Hematopoietic multipotent progenitor cell (in vitro differentiated cells): ENCODE data around the gene PAQR6. TPM values are rescaled to one million over a fixed set of nuclear protein-coding genes. Genes with fewer than 3 reads are reported as not detected.

Experiments
- DNase-seq, 3 donors: peaks; one replicate each; pipeline ENCODE4 v3.0.0-alpha.2; 2011 to 2015; ENCODE audit warnings: low read depth in 2 of 3, low spot score in 2 of 3
- total RNA-seq: library from RNA; depleted of rRNA; stranded (reverse); fragments of >200 nt; gene quantifications from one replicate; pipeline ENCODE4 v1.2.3, GENCODE V29; 2012

PAQR6 gene
- total RNA-seq, 1 donor: 2.2 TPM

- DNase-seq: no peak
These were observed 18.2 kb upstream of the PAQR6 start for GRCh38 chr1:156266051-156266450.

GRCh38 chr1:156263288-156263655, 15.4 kb upstream of the PAQR6 start:
- DNase-seq: no peak

GRCh38 chr1:156262461-156263287, 14.8 kb upstream of the PAQR6 start:
- DNase-seq: no peak

GRCh38 chr1:156260896-156261295, 13.0 kb upstream of the PAQR6 start:
- DNase-seq: no peak

- peak in 1 of 3 donors; percentile 47 for DNase-seq
These were observed 11.9 kb upstream of the PAQR6 start for GRCh38 chr1:156259805-156260204.

- no peak for DNase-seq
These were observed 11.0 kb upstream of the PAQR6 start for GRCh38 chr1:156258859-156259258.

- DNase-seq: no peak
These were observed 9.9 kb upstream of the PAQR6 start for GRCh38 chr1:156257711-156258110.

GRCh38 chr1:156253634-156254033, 5.8 kb upstream of the PAQR6 start:
- DNase-seq: no peak

- peak in 2 of 3 donors; percentile 39 to 75 for DNase-seq
These were observed 3.7 kb upstream of the PAQR6 start for GRCh38 chr1:156251527-156251926.

GRCh38 chr1:156249593-156249992, 1.7 kb upstream of the PAQR6 start:
- DNase-seq: no peak

- no peak for DNase-seq
These were observed 447 bp upstream of the PAQR6 start for GRCh38 chr1:156248323-156248683.

- no peak for DNase-seq
These were observed 936 bp downstream of the PAQR6 start for GRCh38 chr1:156246781-156247459.

GRCh38 chr1:156246241-156246780, 1.5 kb downstream of the PAQR6 start:
- DNase-seq: no peak

- peak in 1 of 3 donors; percentile 51 for DNase-seq
These were observed 2.2 kb downstream of the PAQR6 start for GRCh38 chr1:156245451-156246232.

GRCh38 chr1:156244712-156245111, 3.1 kb downstream of the PAQR6 start:
- no peak for DNase-seq

- DNase-seq: no peak
These were observed 3.7 kb downstream of the PAQR6 start for GRCh38 chr1:156244126-156244525.

- DNase-seq: no peak
These were observed 5.1 kb downstream of the PAQR6 start for GRCh38 chr1:156242738-156243137.

GRCh38 chr1:156241926-156242325, 5.9 kb downstream of the PAQR6 start, which contains the start of gene BGLAP:
Gene BGLAP, plus strand, starts transcription at chr1:156242184. Its CDS starts 48 bp downstream, at chr1:156242232.
- DNase-seq: no peak

GRCh38 chr1:156241311-156241811, 6.5 kb downstream of the PAQR6 start:
- DNase-seq: no peak

GRCh38 chr1:156238248-156238647, 9.6 kb downstream of the PAQR6 start:
- no peak for DNase-seq

- no peak for DNase-seq
These were observed 11.7 kb downstream of the PAQR6 start for GRCh38 chr1:156236164-156236563.
